HTERT RPE-1 (cell line): ENCODE results near the gene CHCHD4.
"Not testable (repeated sequence)": the region's sequence is repeated elsewhere in the genome, so short reads cannot be mapped to it uniquely, and the experiment has no call there.

Source experiments
- in situ Hi-C: fragments of 300-500 bp; cut with MboI; formaldehyde crosslinking; loops from 4 replicates; pipeline ENCODE4 v1.14.3; 2020; ENCODE audit warnings: low sequenced_read_pairs

The CHCHD4 gene

GRCh38 chr3:14123308-14124222 lies 1.1 kb downstream of the CHCHD4 start:
- in situ Hi-C loops, result no loop called here

GRCh38 chr3:14122301-14122700 lies 2.4 kb downstream of the CHCHD4 start:
- in situ Hi-C loops, result no loop called here

- in situ Hi-C loops, result no loop called here
Measured at GRCh38 chr3:14121859-14122258, 2.8 kb downstream of the CHCHD4 start.

GRCh38 chr3:14120921-14121448 lies 3.7 kb downstream of the CHCHD4 start:
- in situ Hi-C loops, result not testable (repeated sequence)

- in situ Hi-C loops, result no loop called here
Measured at GRCh38 chr3:14120111-14120920, 4.4 kb downstream of the CHCHD4 start.

GRCh38 chr3:14119651-14120050 lies 5.0 kb downstream of the CHCHD4 start:
- in situ Hi-C loops, result no loop called here

- in situ Hi-C loops, result no loop called here
Measured at GRCh38 chr3:14118400-14119381, 6.0 kb downstream of the CHCHD4 start.

- in situ Hi-C loops, result no loop called here
Measured at GRCh38 chr3:14117468-14118399, 6.9 kb downstream of the CHCHD4 start.

GRCh38 chr3:14113965-14114635 lies 10.6 kb downstream of the CHCHD4 start:
- in situ Hi-C loops, result no loop called here

- in situ Hi-C loops, result no loop called here
Measured at GRCh38 chr3:14110699-14111098, 14.0 kb downstream of the CHCHD4 start.

- in situ Hi-C loops, result not testable (repeated sequence)
Measured at GRCh38 chr3:14109821-14110220, 14.8 kb downstream of the CHCHD4 start.

GRCh38 chr3:14097616-14098391 lies 26.9 kb downstream of the CHCHD4 start:
- in situ Hi-C loops, result no loop called here

- in situ Hi-C loops, result no loop called here
Measured at GRCh38 chr3:14096742-14097141, 27.9 kb downstream of the CHCHD4 start.

GRCh38 chr3:14093831-14094230 lies 30.8 kb downstream of the CHCHD4 start:
- in situ Hi-C loops, result no loop called here

GRCh38 chr3:14092464-14092863 lies 32.2 kb downstream of the CHCHD4 start:
- in situ Hi-C loops, result no loop called here

GRCh38 chr3:14091959-14092358 lies 32.7 kb downstream of the CHCHD4 start:
- in situ Hi-C loops, result not testable (repeated sequence)

- in situ Hi-C loops, result not testable (repeated sequence)
Measured at GRCh38 chr3:14087461-14087860, 37.2 kb downstream of the CHCHD4 start.

GRCh38 chr3:14082108-14082657 lies 42.5 kb downstream of the CHCHD4 start:
- in situ Hi-C loops, result no loop called here
